IPS DF 19.7 (cell line): Measurements from ENCODE around the gene GPR137C.

Source experiments
- DNase-seq: peaks from one replicate; pipeline ENCODE4 v3.0.0-alpha.2; 2013; ENCODE audit warnings: low read depth, low spot score

Gene GPR137C

GRCh38 chr14:52678591-52678990 lies 126.0 kb downstream of the GPR137C start:
- no peak for DNase-seq

- no peak for DNase-seq
Measured at GRCh38 chr14:52683985-52684520, 131.4 kb downstream of the GPR137C start.

GRCh38 chr14:52686176-52686575 lies 133.5 kb downstream of the GPR137C start:
- DNase-seq: no peak
